Measurements from ENCODE around the gene CRYL1. TPM values are rescaled to one million over a fixed set of nuclear protein-coding genes. Genes with fewer than 3 reads are reported as not detected.
A peak's percentile ranks its signal among the peaks of the same experiment; 100 is the strongest.

The CRYL1 gene
- total RNA-seq, 2 donors from 2014 or later, result 5.2 to 9.0 TPM

- DNase-seq (ENCODE audit: low spot score), result no peak
- Mint-ChIP-seq H3K4me3 (no peak overlapping the region), H3K27ac (no peak overlapping the region), H3K36me3 (no peaks in the 10 kb centered on the region), H3K9me3 (no peaks in the 10 kb centered on the region), H3K4me1 (ENCODE audit: low read depth in 2 of 2) (peaks cover 26 to 27% of the 10 kb centered on the region in 2 donors), H3K27me3 (peaks cover 10 to 25% of the 10 kb centered on the region in 2 donors)
- peak; percentile 46 to 66 for ATAC-seq
Observed at GRCh38 chr13:20359335-20359734, 166.3 kb downstream of the CRYL1 start.

GRCh38 chr13:20358022-20358421 lies 167.6 kb downstream of the CRYL1 start:
- Mint-ChIP-seq H3K4me1 (ENCODE audit: low read depth in 2 of 2) (peaks cover 26 to 28% of the 10 kb centered on the region in 2 donors), H3K4me3 (no peak overlapping the region), H3K9me3 (no peaks in the 10 kb centered on the region), H3K27me3 (peaks cover 13 to 32% of the 10 kb centered on the region in 2 donors), H3K27ac (no peak overlapping the region), H3K36me3 (no peaks in the 10 kb centered on the region)
- DNase-seq (ENCODE audit: low spot score) (no peak), ATAC-seq (no peak)

GRCh38 chr13:20356444-20356843 lies 169.2 kb downstream of the CRYL1 start:
- Mint-ChIP-seq H3K27me3 (peaks cover 19 to 42% of the 10 kb centered on the region in 2 donors), H3K4me1 (ENCODE audit: low read depth in 2 of 2) (peaks cover 20 to 29% of the 10 kb centered on the region in 2 donors), H3K27ac (no peak overlapping the region), H3K9me3 (no peaks in the 10 kb centered on the region), H3K36me3 (no peaks in the 10 kb centered on the region), H3K4me3 (no peak overlapping the region)
- DNase-seq (ENCODE audit: low spot score) (no peak), ATAC-seq (no peak)

GRCh38 chr13:20354722-20355121 lies 170.9 kb downstream of the CRYL1 start:
- H3K4me1 Mint-ChIP-seq (ENCODE audit: low read depth in 2 of 2), result peaks cover 19 to 41% of the 10 kb centered on the region in 2 donors
- DNase-seq (ENCODE audit: low spot score) (no peak), ATAC-seq (no peak)
- no peaks in the 10 kb centered on the region for H3K36me3 Mint-ChIP-seq
- H3K9me3 Mint-ChIP-seq, result no peaks in the 10 kb centered on the region
- H3K27me3 Mint-ChIP-seq, result peaks cover 13 to 31% of the 10 kb centered on the region in 2 donors
- no peak overlapping the region for H3K4me3 Mint-ChIP-seq
- H3K27ac Mint-ChIP-seq, result no peak overlapping the region

GRCh38 chr13:20353973-20354372 lies 171.7 kb downstream of the CRYL1 start:
- no peak for ATAC-seq
- Mint-ChIP-seq H3K36me3 (no peaks in the 10 kb centered on the region), H3K9me3 (no peaks in the 10 kb centered on the region), H3K4me3 (no peak overlapping the region), H3K27ac (no peak overlapping the region), H3K27me3 (peaks cover 9 to 38% of the 10 kb centered on the region in 2 donors), H3K4me1 (ENCODE audit: low read depth in 2 of 2) (peaks cover 16 to 39% of the 10 kb centered on the region in 2 donors)
- DNase-seq (ENCODE audit: low spot score), result no peak

Other genes with a start within 250 kb of the CRYL1 start
- gene IFT88, start 41.3 kb upstream of the CRYL1 start, total RNA-seq, result 10 to 100 TPM in 1 of 2 donors, 1 to 10 TPM in 1; 4.0 to 10.7 TPM
- under 1 TPM in 1 of 2 donors, not detected in 1; 0.22 TPM for gene IL17D, start 177.8 kb upstream of the CRYL1 start, total RNA-seq
- 10 to 100 TPM; 11.0 to 12.6 TPM for gene EEF1AKMT1, start 248.1 kb upstream of the CRYL1 start, total RNA-seq

All from natural killer cell treated with Interleukin-12 subunit alpha and Interleukin-12 subunit beta and Interleukin-15 and Interleukin-18, amount 100 ng/mL, for 72 hours (primary cell).